HEK293 (cell line): ENCODE measurements around the gene PPA1.

ENCODE experiments used
- FEZF1 ChIP-seq: fragments of 450-650 bp; formaldehyde crosslinking; IDR thresholded peaks from 2 replicates; pipeline ENCODE4 v1.5.1; 2016; ENCODE audit warnings: missing biosample characterization, missing genetic modification characterization
- KLF10 ChIP-seq: fragments of 450-650 bp; IDR thresholded peaks from 2 replicates; pipeline ENCODE4 v1.5.1; 2018; ENCODE audit warnings: missing biosample characterization, mild to moderate bottlenecking, missing genetic modification characterization
- KLF9 ChIP-seq: fragments of 450-650 bp; formaldehyde crosslinking; IDR thresholded peaks from 2 replicates; pipeline ENCODE4 v1.5.1; 2016; ENCODE audit warnings: missing biosample characterization, missing genetic modification characterization, low read depth
- MEIS1 ChIP-seq: sonication (generic); formaldehyde crosslinking; IDR thresholded peaks from 2 replicates; pipeline ENCODE4 v1.8.1; 2022; ENCODE audit warnings: missing genetic modification reagents, mild to moderate bottlenecking, borderline replicate concordance
- OVOL3 ChIP-seq: fragments of 450-650 bp; formaldehyde crosslinking; IDR thresholded peaks from 2 replicates; pipeline ENCODE4 v1.5.1; 2016; ENCODE audit warnings: missing biosample characterization, missing genetic modification characterization
- PRDM1 ChIP-seq: fragments of 450-650 bp; formaldehyde crosslinking; IDR thresholded peaks from 2 replicates; pipeline ENCODE4; 2016; ENCODE audit warnings: missing biosample characterization, missing genetic modification characterization
- SCRT2 ChIP-seq: fragments of 450-650 bp; formaldehyde crosslinking; IDR thresholded peaks from 2 replicates; pipeline ENCODE4 v1.5.1; 2016; ENCODE audit warnings: missing biosample characterization, missing genetic modification characterization
- WT1 ChIP-seq: fragments of 450-650 bp; formaldehyde crosslinking; IDR thresholded peaks from 2 replicates; pipeline ENCODE4 v1.5.1; 2016; ENCODE audit warnings: missing biosample characterization, missing genetic modification characterization
- YY1 ChIP-seq: fragments of 450-650 bp; formaldehyde crosslinking; IDR thresholded peaks from 2 replicates; pipeline ENCODE4 v1.5.1; 2018; ENCODE audit warnings: missing biosample characterization, missing genetic modification characterization
- ZBTB7A ChIP-seq: fragments of 450-650 bp; formaldehyde crosslinking; IDR thresholded peaks from 2 replicates; pipeline ENCODE4 v1.5.1; 2016; ENCODE audit warnings: low read depth, missing biosample characterization, missing genetic modification characterization
- ZFP37 ChIP-seq: fragments of 450-650 bp; formaldehyde crosslinking; IDR thresholded peaks from 2 replicates; pipeline ENCODE4 v1.5.1; 2016; ENCODE audit warnings: missing biosample characterization, missing genetic modification characterization
- ZFP69B ChIP-seq: fragments of 450-650 bp; formaldehyde crosslinking; IDR thresholded peaks from 2 replicates; pipeline ENCODE4 v1.5.1; 2016; ENCODE audit warnings: missing biosample characterization, missing genetic modification characterization
- ZNF10 ChIP-seq: fragments of 450-650 bp; formaldehyde crosslinking; IDR thresholded peaks from 2 replicates; pipeline ENCODE4 v1.5.1; 2017; ENCODE audit warnings: missing biosample characterization, missing genetic modification characterization
- ZNF112 ChIP-seq: fragments of 450-650 bp; formaldehyde crosslinking; IDR thresholded peaks from 2 replicates; pipeline ENCODE4 v1.5.0; 2017; ENCODE audit warnings: missing biosample characterization, missing genetic modification characterization
- ZNF133 ChIP-seq: fragments of 450-650 bp; formaldehyde crosslinking; IDR thresholded peaks from 2 replicates; pipeline ENCODE4 v1.5.1; 2016; ENCODE audit warnings: missing biosample characterization, missing genetic modification characterization
- ZNF211 ChIP-seq: fragments of 450-650 bp; formaldehyde crosslinking; IDR thresholded peaks from 2 replicates; pipeline ENCODE4 v1.5.1; 2016; ENCODE audit warnings: low read depth, missing biosample characterization, missing genetic modification characterization
- ZNF223 ChIP-seq: fragments of 450-650 bp; formaldehyde crosslinking; IDR thresholded peaks from 2 replicates; pipeline ENCODE4 v1.5.1; 2016; ENCODE audit warnings: missing biosample characterization, missing genetic modification characterization
- ZNF350 ChIP-seq: fragments of 450-650 bp; formaldehyde crosslinking; IDR thresholded peaks from 2 replicates; pipeline ENCODE4 v1.5.0; 2017; ENCODE audit warnings: missing biosample characterization, mild to moderate bottlenecking, missing genetic modification characterization
- ZNF433 ChIP-seq: fragments of 450-650 bp; formaldehyde crosslinking; IDR thresholded peaks from 2 replicates; pipeline ENCODE4 v1.5.1; 2016; ENCODE audit warnings: missing biosample characterization, missing genetic modification characterization, low read depth
- ZNF473 ChIP-seq: fragments of 450-650 bp; formaldehyde crosslinking; IDR thresholded peaks from 2 replicates; pipeline ENCODE4 v1.5.1; 2017; ENCODE audit warnings: missing biosample characterization, missing genetic modification characterization
- ZNF514 ChIP-seq: fragments of 450-650 bp; formaldehyde crosslinking; IDR thresholded peaks from 2 replicates; pipeline ENCODE4 v1.5.1; 2016; ENCODE audit warnings: missing biosample characterization, missing genetic modification characterization
- ZNF670 ChIP-seq: fragments of 450-650 bp; formaldehyde crosslinking; IDR thresholded peaks from 2 replicates; pipeline ENCODE4 v1.5.1; 2016; ENCODE audit warnings: missing biosample characterization, missing genetic modification characterization, low read depth
- ZNF785 ChIP-seq: fragments of 450-650 bp; formaldehyde crosslinking; IDR thresholded peaks from 2 replicates; pipeline ENCODE4 v1.5.1; 2016; ENCODE audit warnings: missing biosample characterization, missing genetic modification characterization
- ZNF830 ChIP-seq: fragments of 450-650 bp; IDR thresholded peaks from 2 replicates; pipeline ENCODE4 v1.5.0; 2018; ENCODE audit warnings: missing biosample characterization, missing genetic modification characterization, low read depth, mild to moderate bottlenecking, moderate library complexity
- TF ChIP-seq, protein P1 (sequence below): fragments of 450-650 bp; formaldehyde crosslinking; IDR thresholded peaks from 2 replicates; pipeline ENCODE4 v1.5.1; 2016; ENCODE audit warnings: missing biosample characterization, missing genetic modification characterization
- TF ChIP-seq, protein P2 (sequence below): fragments of 450-650 bp; formaldehyde crosslinking; IDR thresholded peaks from 2 replicates; pipeline ENCODE4 v1.5.1; 2016; ENCODE audit warnings: missing biosample characterization, missing genetic modification characterization, borderline replicate concordance
- TF ChIP-seq, protein P3 (sequence below): fragments of 450-650 bp; formaldehyde crosslinking; IDR thresholded peaks from 2 replicates; pipeline ENCODE4 v1.5.1; 2016; ENCODE audit warnings: missing biosample characterization, missing genetic modification characterization
- TF ChIP-seq, protein P4 (sequence below): fragments of 450-650 bp; formaldehyde crosslinking; IDR thresholded peaks from 2 replicates; pipeline ENCODE4 v1.5.1; 2016; ENCODE audit warnings: missing biosample characterization, missing genetic modification characterization
- TF ChIP-seq, protein P5 (sequence below): fragments of 450-650 bp; formaldehyde crosslinking; IDR thresholded peaks from 2 replicates; pipeline ENCODE4 v1.5.1; 2016; ENCODE audit warnings: missing biosample characterization, missing genetic modification characterization, low read depth
- TF ChIP-seq, protein P6 (sequence below): fragments of 450-650 bp; formaldehyde crosslinking; IDR thresholded peaks from 2 replicates; pipeline ENCODE4 v1.5.1; 2016; ENCODE audit warnings: missing biosample characterization, missing genetic modification characterization
- TF ChIP-seq, protein P7 (sequence below): fragments of 450-650 bp; formaldehyde crosslinking; IDR thresholded peaks from 2 replicates; pipeline ENCODE4 v1.5.1; 2016; ENCODE audit warnings: missing biosample characterization, missing genetic modification characterization

Gene PPA1

DNA sequence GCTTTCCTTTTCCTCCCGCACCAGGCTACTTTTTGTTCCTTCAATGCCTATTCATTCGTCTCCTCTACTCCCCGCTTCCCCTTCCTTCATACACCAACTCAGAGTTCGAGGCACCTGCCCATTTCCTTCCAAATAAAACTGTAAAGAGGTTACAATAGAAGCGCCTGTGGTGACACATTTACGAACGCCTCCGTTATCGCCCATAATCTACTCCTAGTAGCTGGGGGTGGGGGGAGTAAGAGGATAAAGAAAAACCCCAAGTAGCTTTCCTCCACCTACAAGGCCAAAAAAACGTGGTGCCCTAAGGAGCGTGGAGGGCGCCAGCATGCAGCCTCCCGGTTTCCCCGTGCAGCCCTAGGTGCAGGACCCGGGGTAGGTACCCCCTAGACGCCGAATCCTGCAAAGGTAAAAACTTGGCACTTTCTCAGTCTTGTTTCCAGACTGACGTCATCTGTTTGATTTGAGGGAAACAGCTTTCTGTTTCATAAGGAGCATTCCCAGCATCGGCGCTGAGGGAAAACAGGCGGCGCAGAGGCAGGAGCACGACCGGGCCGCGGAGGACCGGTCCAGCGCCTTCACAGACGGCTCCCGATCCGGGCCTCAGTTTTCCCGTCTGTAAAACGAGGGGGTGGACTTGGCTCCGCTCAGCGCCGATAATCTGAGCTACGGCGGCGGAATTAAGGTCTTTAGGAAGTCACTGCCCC is 922 bp downstream of the PPA1 start (continued):
- TF ChIP-seq, protein P1, sequence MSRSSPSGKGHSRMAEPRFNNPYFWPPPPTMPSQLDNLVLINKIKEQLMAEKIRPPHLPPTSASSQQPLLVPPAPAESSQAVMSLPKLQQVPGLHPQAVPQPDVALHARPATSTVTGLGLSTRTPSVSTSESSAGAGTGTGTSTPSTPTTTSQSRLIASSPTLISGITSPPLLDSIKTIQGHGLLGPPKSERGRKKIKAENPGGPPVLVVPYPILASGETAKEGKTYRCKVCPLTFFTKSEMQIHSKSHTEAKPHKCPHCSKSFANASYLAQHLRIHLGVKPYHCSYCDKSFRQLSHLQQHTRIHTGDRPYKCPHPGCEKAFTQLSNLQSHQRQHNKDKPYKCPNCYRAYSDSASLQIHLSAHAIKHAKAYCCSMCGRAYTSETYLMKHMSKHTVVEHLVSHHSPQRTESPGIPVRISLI (tag by site-specific recombination), result peak; percentile 43; the same call in 1 of the 2 replicates
- no peak for TF ChIP-seq ZNF211 (tag by site-specific recombination)
- no peak for TF ChIP-seq ZBTB7A (tag by site-specific recombination)
- TF ChIP-seq ZNF830, result no peak
- no peak for TF ChIP-seq ZNF785
- no peak for TF ChIP-seq ZNF112 (tag by site-specific recombination)
- TF ChIP-seq SCRT2, result no peak
- no peak for TF ChIP-seq MEIS1 (CRISPR knock-in tag)
- TF ChIP-seq, protein P2, sequence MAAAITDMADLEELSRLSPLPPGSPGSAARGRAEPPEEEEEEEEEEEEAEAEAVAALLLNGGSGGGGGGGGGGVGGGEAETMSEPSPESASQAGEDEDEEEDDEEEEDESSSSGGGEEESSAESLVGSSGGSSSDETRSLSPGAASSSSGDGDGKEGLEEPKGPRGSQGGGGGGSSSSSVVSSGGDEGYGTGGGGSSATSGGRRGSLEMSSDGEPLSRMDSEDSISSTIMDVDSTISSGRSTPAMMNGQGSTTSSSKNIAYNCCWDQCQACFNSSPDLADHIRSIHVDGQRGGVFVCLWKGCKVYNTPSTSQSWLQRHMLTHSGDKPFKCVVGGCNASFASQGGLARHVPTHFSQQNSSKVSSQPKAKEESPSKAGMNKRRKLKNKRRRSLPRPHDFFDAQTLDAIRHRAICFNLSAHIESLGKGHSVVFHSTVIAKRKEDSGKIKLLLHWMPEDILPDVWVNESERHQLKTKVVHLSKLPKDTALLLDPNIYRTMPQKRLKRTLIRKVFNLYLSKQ, result no peak
- TF ChIP-seq ZNF473, result no peak
- TF ChIP-seq ZNF433 (tag by site-specific recombination), result no peak
- no peak for TF ChIP-seq OVOL3 (tag by site-specific recombination)
- no peak for TF ChIP-seq KLF9
- no peak for TF ChIP-seq ZFP69B (tag by site-specific recombination)
- TF ChIP-seq, protein P3, sequence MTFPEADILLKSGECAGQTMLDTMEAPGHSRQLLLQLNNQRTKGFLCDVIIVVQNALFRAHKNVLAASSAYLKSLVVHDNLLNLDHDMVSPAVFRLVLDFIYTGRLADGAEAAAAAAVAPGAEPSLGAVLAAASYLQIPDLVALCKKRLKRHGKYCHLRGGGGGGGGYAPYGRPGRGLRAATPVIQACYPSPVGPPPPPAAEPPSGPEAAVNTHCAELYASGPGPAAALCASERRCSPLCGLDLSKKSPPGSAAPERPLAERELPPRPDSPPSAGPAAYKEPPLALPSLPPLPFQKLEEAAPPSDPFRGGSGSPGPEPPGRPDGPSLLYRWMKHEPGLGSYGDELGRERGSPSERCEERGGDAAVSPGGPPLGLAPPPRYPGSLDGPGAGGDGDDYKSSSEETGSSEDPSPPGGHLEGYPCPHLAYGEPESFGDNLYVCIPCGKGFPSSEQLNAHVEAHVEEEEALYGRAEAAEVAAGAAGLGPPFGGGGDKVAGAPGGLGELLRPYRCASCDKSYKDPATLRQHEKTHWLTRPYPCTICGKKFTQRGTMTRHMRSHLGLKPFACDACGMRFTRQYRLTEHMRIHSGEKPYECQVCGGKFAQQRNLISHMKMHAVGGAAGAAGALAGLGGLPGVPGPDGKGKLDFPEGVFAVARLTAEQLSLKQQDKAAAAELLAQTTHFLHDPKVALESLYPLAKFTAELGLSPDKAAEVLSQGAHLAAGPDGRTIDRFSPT, result peak; percentile 56; the same call in 1 of the 2 replicates
- no peak for TF ChIP-seq ZNF350 (tag by site-specific recombination)
- no peak for TF ChIP-seq ZNF133
- no peak for TF ChIP-seq ZNF670 (tag by site-specific recombination)
- peak; percentile 93 for TF ChIP-seq PRDM1 (tag by site-specific recombination)
- TF ChIP-seq ZNF223, result no peak
- TF ChIP-seq, protein P4, sequence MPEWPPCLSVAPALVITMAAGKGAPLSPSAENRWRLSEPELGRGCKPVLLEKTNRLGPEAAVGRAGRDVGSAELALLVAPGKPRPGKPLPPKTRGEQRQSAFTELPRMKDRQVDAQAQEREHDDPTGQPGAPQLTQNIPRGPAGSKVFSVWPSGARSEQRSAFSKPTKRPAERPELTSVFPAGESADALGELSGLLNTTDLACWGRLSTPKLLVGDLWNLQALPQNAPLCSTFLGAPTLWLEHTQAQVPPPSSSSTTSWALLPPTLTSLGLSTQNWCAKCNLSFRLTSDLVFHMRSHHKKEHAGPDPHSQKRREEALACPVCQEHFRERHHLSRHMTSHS (tag by site-specific recombination), result no peak
- no peak for TF ChIP-seq ZNF514 (tag by site-specific recombination)
- TF ChIP-seq FEZF1 (tag by site-specific recombination), result no peak
- TF ChIP-seq, protein P5, sequence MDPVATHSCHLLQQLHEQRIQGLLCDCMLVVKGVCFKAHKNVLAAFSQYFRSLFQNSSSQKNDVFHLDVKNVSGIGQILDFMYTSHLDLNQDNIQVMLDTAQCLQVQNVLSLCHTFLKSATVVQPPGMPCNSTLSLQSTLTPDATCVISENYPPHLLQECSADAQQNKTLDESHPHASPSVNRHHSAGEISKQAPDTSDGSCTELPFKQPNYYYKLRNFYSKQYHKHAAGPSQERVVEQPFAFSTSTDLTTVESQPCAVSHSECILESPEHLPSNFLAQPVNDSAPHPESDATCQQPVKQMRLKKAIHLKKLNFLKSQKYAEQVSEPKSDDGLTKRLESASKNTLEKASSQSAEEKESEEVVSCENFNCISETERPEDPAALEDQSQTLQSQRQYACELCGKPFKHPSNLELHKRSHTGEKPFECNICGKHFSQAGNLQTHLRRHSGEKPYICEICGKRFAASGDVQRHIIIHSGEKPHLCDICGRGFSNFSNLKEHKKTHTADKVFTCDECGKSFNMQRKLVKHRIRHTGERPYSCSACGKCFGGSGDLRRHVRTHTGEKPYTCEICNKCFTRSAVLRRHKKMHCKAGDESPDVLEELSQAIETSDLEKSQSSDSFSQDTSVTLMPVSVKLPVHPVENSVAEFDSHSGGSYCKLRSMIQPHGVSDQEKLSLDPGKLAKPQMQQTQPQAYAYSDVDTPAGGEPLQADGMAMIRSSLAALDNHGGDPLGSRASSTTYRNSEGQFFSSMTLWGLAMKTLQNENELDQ (tag by site-specific recombination), result no peak
- TF ChIP-seq, protein P6, sequence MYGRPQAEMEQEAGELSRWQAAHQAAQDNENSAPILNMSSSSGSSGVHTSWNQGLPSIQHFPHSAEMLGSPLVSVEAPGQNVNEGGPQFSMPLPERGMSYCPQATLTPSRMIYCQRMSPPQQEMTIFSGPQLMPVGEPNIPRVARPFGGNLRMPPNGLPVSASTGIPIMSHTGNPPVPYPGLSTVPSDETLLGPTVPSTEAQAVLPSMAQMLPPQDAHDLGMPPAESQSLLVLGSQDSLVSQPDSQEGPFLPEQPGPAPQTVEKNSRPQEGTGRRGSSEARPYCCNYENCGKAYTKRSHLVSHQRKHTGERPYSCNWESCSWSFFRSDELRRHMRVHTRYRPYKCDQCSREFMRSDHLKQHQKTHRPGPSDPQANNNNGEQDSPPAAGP (tag by site-specific recombination), result no peak
- TF ChIP-seq ZFP37 (tag by site-specific recombination), result peak; percentile 66; the same call in 1 of the 2 replicates
- TF ChIP-seq, protein P7, sequence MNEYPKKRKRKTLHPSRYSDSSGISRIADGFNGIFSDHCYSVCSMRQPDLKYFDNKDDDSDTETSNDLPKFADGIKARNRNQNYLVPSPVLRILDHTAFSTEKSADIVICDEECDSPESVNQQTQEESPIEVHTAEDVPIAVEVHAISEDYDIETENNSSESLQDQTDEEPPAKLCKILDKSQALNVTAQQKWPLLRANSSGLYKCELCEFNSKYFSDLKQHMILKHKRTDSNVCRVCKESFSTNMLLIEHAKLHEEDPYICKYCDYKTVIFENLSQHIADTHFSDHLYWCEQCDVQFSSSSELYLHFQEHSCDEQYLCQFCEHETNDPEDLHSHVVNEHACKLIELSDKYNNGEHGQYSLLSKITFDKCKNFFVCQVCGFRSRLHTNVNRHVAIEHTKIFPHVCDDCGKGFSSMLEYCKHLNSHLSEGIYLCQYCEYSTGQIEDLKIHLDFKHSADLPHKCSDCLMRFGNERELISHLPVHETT (tag by site-specific recombination), result no peak
- no peak for TF ChIP-seq YY1
- TF ChIP-seq ZNF10 (tag by site-specific recombination), result 0 out of 2 replicates have a peak, but pooled peaks have one; percentile 12
- TF ChIP-seq WT1 (tag by site-specific recombination), result 0 out of 2 replicates have a peak, but pooled peaks have one; percentile 30
- TF ChIP-seq KLF10 (tag by site-specific recombination), result peak; percentile 62; the same call in 1 of the 2 replicates
